Subcutaneous adipose tissue (tissue), 4 donors: ENCODE data around the gene ZSWIM9. TPM values are rescaled to one million over a fixed set of nuclear protein-coding genes. Genes with fewer than 3 reads are reported as not detected.

Source experiments
- total RNA-seq, 4 donors: library from RNA; depleted of rRNA; stranded (reverse); fragments of >200 nt; gene quantifications; one replicate each; pipeline ENCODE4 v1.1.0, GENCODE V29; 2016
- TF ChIP-seq, protein P1 (sequence below): fragments of 450-650 bp; IDR thresholded peaks from one replicate; pipeline ENCODE4 v1.5.1; 2016; ENCODE audit warnings: low read depth, mild to moderate bottlenecking, control low read depth, antibody characterized with exemption, moderate library complexity

Gene ZSWIM9
- total RNA-seq, 4 donors from 2014 or later, result 1.9 to 8.1 (median 3.0) TPM

DNA sequence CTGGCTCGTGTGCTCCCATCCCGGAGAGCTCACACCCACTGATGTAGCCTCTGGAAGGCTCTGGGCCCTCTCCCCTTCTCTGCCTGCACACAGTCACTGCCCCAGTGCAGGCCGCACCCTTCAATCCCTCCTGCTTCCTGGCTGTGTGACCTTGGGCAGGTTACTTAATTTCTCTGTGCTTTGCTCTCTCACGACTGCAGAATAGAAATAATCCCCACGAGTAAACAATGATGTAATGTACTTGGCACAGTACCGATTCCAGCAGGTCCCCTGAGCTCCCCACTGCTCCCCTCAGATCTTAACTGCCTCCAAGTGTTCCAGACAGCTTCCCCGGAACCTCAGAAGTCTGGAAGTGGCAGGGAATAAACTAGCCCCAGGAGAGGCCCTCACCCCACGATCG, 16.5 kb upstream of the ZSWIM9 start:
- TF ChIP-seq, protein P1, sequence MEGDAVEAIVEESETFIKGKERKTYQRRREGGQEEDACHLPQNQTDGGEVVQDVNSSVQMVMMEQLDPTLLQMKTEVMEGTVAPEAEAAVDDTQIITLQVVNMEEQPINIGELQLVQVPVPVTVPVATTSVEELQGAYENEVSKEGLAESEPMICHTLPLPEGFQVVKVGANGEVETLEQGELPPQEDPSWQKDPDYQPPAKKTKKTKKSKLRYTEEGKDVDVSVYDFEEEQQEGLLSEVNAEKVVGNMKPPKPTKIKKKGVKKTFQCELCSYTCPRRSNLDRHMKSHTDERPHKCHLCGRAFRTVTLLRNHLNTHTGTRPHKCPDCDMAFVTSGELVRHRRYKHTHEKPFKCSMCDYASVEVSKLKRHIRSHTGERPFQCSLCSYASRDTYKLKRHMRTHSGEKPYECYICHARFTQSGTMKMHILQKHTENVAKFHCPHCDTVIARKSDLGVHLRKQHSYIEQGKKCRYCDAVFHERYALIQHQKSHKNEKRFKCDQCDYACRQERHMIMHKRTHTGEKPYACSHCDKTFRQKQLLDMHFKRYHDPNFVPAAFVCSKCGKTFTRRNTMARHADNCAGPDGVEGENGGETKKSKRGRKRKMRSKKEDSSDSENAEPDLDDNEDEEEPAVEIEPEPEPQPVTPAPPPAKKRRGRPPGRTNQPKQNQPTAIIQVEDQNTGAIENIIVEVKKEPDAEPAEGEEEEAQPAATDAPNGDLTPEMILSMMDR, result no peak

DNA sequence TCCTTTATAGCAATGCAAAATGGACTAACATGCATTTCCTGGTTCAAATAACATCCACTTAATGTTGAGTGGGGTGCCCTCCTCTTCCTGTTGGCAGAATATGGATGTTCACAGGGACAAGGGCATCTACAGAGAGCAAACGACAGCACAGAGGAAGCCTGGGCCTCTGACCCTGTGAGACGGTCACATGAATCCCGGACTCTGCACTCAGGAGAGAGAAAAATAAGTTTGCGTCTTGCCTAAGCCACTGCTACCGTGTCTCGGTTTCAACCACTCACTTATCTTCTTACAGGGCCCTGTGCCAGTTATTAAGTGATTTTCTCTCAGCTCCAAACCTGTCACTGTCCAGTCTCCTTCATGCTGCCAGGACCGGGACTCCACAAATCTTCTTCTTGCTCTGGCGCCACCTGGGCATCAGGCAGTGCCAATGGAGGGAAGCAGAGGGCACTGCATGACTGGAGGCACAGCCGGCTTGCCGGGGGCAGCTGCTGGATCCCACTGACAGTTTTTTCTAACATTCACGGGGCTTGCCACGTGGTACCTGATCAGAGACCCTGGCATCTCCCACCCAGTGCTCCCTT, 12.2 kb upstream of the ZSWIM9 start:
- TF ChIP-seq, protein P1, result no peak

DNA sequence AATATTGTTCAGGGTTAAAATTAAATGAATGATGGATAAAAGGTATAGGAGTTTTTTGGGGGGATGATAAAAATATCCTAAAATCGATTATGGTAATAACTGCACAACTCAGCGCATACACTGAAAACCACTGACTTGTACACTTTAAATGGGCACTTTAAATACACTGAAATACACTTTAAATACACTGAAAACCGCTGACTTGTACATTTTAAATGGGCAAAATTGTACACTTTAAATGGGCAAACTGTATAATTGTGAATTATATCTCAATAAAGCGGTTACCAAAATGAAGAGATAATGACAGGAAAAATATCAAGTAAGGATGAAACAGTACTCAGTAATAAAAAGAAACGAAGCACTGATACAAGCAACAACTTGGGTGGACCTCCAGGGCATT, 1.8 kb upstream of the ZSWIM9 start:
- TF ChIP-seq, protein P1, result no peak

DNA sequence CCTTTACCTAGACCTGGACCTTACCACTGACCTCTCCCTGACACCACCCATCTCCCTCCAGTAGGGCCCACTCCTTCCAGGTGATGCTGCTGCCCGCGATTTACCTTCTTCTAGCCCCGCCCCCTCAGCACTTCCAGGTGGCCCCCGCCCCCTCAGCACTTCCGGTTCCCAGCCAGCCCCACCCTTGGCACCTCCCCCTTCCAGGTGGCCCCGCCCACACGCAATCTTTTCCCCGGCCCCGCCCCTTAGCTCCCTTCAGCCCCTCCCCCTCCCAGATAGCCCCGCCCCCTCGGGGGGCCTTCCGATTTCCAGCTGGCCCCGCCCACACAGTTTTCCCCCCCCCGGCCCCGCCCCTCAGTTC, 922 bp upstream of the ZSWIM9 start:
- TF ChIP-seq, protein P1, result no peak

DNA sequence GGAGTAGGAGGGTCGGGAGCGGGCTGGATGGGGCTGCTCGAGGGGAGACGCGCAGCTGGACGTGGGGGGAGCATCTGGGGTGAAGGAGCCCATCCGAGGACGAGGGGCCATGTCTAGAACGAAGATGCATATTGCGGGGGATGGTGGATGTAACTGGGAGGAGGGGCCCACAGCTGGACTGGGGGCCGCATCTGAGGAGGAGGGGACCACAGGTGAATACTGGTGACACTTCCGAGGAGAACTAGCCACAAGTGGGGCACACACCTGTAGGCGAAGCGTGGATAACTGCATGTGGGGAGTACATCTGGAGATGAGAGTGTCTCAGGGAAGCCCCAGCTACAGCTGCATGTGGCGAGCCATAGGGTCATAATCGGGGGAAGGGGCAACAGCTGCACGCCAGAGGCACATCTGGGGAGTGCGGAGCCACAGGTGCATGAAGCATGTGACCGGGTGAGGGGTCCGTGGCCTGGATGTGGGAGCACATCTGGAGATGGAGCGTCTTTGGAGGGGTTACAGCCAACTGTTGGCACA, 402 bp downstream of the ZSWIM9 start:
- TF ChIP-seq, protein P1, result no peak

DNA sequence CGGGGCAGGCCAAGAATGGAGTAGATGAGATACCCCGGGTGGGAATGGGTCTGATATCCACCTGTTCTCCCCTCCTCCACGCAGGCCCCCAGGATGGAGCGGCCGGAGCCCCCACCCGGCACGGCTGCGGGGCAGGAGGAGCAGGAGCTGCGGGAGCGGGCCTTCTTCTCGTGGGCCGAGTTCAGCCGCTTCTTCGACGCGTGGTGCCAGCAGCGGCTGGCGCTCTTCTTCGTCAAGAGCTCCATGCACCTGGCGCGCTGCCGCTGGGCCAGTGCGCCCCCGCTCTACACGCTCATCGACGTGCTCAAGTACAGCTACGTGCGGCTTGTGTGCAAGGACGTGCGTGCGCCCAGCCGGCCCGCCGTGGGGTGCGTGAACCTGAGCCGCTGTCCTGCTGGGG, 1.2 kb downstream of the ZSWIM9 start:
- TF ChIP-seq, protein P1, result no peak

- TF ChIP-seq, protein P1, result no peak
Observed at GRCh38 chr19:48174445-48175030, 4.1 kb downstream of the ZSWIM9 start.
